GM12801 (cell line): ENCODE results near the gene SF3B3.

Source experiments
- CTCF ChIP-seq: IDR thresholded peaks from one replicate; pipeline ENCODE4 v1.5.1; 2011; ENCODE audit warnings: control low read depth; ENCODE audit not compliant: insufficient read length; ENCODE audit errors: extremely low read depth

The SF3B3 gene

GRCh38 chr16:70523743-70524398 lies at the start of gene SF3B3:
SF3B3 (plus strand) TSS chr16:70523816; CDS start chr16:70526657, 2,841 bp downstream.
- no peak for TF ChIP-seq CTCF

GRCh38 chr16:70474320-70475053 lies 49.1 kb upstream of the SF3B3 start:
- TF ChIP-seq CTCF = no peak

- TF ChIP-seq CTCF = no peak
Measured at GRCh38 chr16:70475054-70475871, 48.4 kb upstream of the SF3B3 start.

- no peak for TF ChIP-seq CTCF
Measured at GRCh38 chr16:70476272-70477020, 47.2 kb upstream of the SF3B3 start.

- no peak for TF ChIP-seq CTCF
Measured at GRCh38 chr16:70478169-70478568, 45.4 kb upstream of the SF3B3 start.

- TF ChIP-seq CTCF = no peak
Measured at GRCh38 chr16:70478912-70479341, 44.7 kb upstream of the SF3B3 start.
